ENCODE data around the gene NAT9. TPM values are rescaled to one million over a fixed set of nuclear protein-coding genes. Genes with fewer than 3 reads are reported as not detected.

NAT9 gene
- total RNA-seq, 1 experiment from 2014 or later: 63.5 TPM

GRCh38 chr17:74760404-74761105 is 15.6 kb downstream of the NAT9 start:
- no peak overlapping the region for H3T11ph ChIP-seq (ENCODE audit: low read length)
- no peak for TF ChIP-seq CTCF (conservative IDR thresholded peaks at IDR 0.05)
- H2BK5ac ChIP-seq (ENCODE audit: insufficient read length, low read length): no peak overlapping the region
- no peak overlapping the region for H2BK15ac ChIP-seq (ENCODE audit: low read depth, low read length)
- no peak overlapping the region for H2AK5ac ChIP-seq (ENCODE audit: insufficient read length, low read length)
- no peak overlapping the region for H2BK120ac ChIP-seq (ENCODE audit: low read depth, low read length, poor library complexity, severe bottlenecking)
- 0 out of 2 replicates have a peak overlapping the region, but pooled peaks have one; percentile 6 for H3K14ac ChIP-seq (ENCODE audit: insufficient read depth, low read length)
- no peak overlapping the region for H3K4me2 ChIP-seq (ENCODE audit: insufficient read depth, insufficient read length, low read length)
- no peaks in the 10 kb centered on the region for H3K9me3 ChIP-seq (ENCODE audit: control insufficient read depth, low read depth, low read length)
- H4K91ac ChIP-seq (ENCODE audit: insufficient read length, low read depth, low read length): no peak overlapping the region
- H3K27ac Mint-ChIP-seq: peak overlapping the region; percentile 62 to 97 (median 96); a peak in 4 of 7 replicates
- H2BK12ac ChIP-seq (ENCODE audit: insufficient read length, low read depth, low read length): no peak overlapping the region
- no peak overlapping the region for H3K56ac ChIP-seq (ENCODE audit: insufficient read length, low read depth, low read length)
- H4K5ac ChIP-seq (ENCODE audit: insufficient read length, low read depth, low read length): no peak overlapping the region
- H4K20me1 ChIP-seq (ENCODE audit: control insufficient read depth, insufficient read depth, insufficient read length): no peaks in the 10 kb centered on the region
- no peak overlapping the region for H3K9ac ChIP-seq (ENCODE audit: extremely low read depth, insufficient read length, low read length)
- no peak overlapping the region for H2AFZ ChIP-seq (ENCODE audit: low read length)
- no peaks in the 10 kb centered on the region for H3K9me3 Mint-ChIP-seq
- peaks cover 3% of the 10 kb centered on the region for H3K79me1 ChIP-seq (ENCODE audit: insufficient read depth, low read depth, low read length, poor library complexity, severe bottlenecking)
- H3K79me2 ChIP-seq (ENCODE audit: insufficient read depth, low read length): no peaks in the 10 kb centered on the region; the same call in 1 of the 2 replicates
- H3K4me1 Mint-ChIP-seq: peaks cover 53 to 75% of the 10 kb centered on the region in 2 experiments
- H3K4ac ChIP-seq (ENCODE audit: low read depth, low read length): no peak overlapping the region
- H3K4me1 ChIP-seq (ENCODE audit: insufficient read depth, low read length): peaks cover 11% of the 10 kb centered on the region; the same call in 1 of the 2 replicates
- H4K8ac ChIP-seq (replicated peaks; ENCODE audit: insufficient read length, low read depth, low read length): no peak overlapping the region
- H3K36me3 Mint-ChIP-seq (ENCODE audit: insufficient read depth in 1 of 3, low read depth in 3 of 3): peaks cover 1 to 5% (median 5%) of the 10 kb centered on the region in 3 experiments; a peak in 5 of 7 replicates
- WGBS (ENCODE audit: extremely low coverage, insufficient read length, low lambda C conversion rate): no CpG with 5 or more reads among the region's 7 CpGs
- no peak for DNase-seq
- peak overlapping the region; percentile 8 for H3K18ac ChIP-seq (ENCODE audit: insufficient read length, low read depth, low read length)
- H3K27me3 Mint-ChIP-seq (ENCODE audit: low read depth): no peaks in the 10 kb centered on the region
- H3K23me2 ChIP-seq (ENCODE audit: insufficient read length, low read depth, low read length, poor library complexity, severe bottlenecking): no peaks in the 10 kb centered on the region
- no peak overlapping the region for H2BK20ac ChIP-seq (ENCODE audit: low read depth, low read length, poor library complexity, severe bottlenecking)
- H3K23ac ChIP-seq (ENCODE audit: insufficient read length, low read depth, low read length): no peak overlapping the region
- H3K27ac ChIP-seq (ENCODE audit: insufficient read length, low read depth, low read length): no peak overlapping the region
- no peaks in the 10 kb centered on the region for H3K27me3 ChIP-seq (ENCODE audit: insufficient read depth, low read length)
- peak overlapping the region in 1 of 2 experiments; percentile 33; a peak in 2 of 5 replicates for H3K4me3 Mint-ChIP-seq
